Thyroid gland (tissue), 4 donors: Measurements from ENCODE around the gene FAM162B. TPM values are rescaled to one million over a fixed set of nuclear protein-coding genes. Genes with fewer than 3 reads are reported as not detected.

Experiments used
- total RNA-seq, 4 donors: library from RNA; depleted of rRNA; stranded (reverse); fragments of >200 nt; gene quantifications; one replicate each; pipeline ENCODE4 v1.2.3, GENCODE V29; 2016

Gene FAM162B
- total RNA-seq, 4 donors from 2014 or later: 5.7 to 17.2 (median 12.7) TPM

Other genes with a start within 250 kb of the FAM162B start
- under 1 TPM in 2 of 4 donors, not detected in 2; 0.13 to 0.42 TPM for gene TRAPPC3L, start 220.0 kb downstream of the FAM162B start, total RNA-seq
- gene CALHM4, start 212.0 kb downstream of the FAM162B start, total RNA-seq: not detected
- 10 to 100 TPM; 42.0 to 71.2 (median 48.5) TPM for gene RWDD1, start 194.2 kb downstream of the FAM162B start, total RNA-seq
- 1 to 10 TPM; 1.2 to 1.6 (median 1.4) TPM for gene RSPH4A, start 149.2 kb downstream of the FAM162B start, total RNA-seq
- 10 to 100 TPM; 11.4 to 17.3 (median 12.2) TPM for gene ZUP1, start 97.0 kb downstream of the FAM162B start, total RNA-seq
- gene KPNA5, start 84.5 kb downstream of the FAM162B start, total RNA-seq: 10 to 100 TPM; 17.7 to 26.1 (median 22.4) TPM
- not detected for gene GPRC6A, start 63.4 kb upstream of the FAM162B start, total RNA-seq
- not detected for gene RFX6, start 111.5 kb upstream of the FAM162B start, total RNA-seq